GM12878 (cell line): Measurements from ENCODE around the gene FTO.

Experiments
- ATF2 ChIP-seq: IDR thresholded peaks from 2 replicates; pipeline ENCODE4 v1.6.1; 2012; ENCODE audit warnings: low read length, inconsistent platforms
- ZNF274 ChIP-seq: IDR thresholded peaks from one replicate; pipeline ENCODE4 v1.8.0; 2011; ENCODE audit not compliant: insufficient read length, insufficient read depth

DNA sequence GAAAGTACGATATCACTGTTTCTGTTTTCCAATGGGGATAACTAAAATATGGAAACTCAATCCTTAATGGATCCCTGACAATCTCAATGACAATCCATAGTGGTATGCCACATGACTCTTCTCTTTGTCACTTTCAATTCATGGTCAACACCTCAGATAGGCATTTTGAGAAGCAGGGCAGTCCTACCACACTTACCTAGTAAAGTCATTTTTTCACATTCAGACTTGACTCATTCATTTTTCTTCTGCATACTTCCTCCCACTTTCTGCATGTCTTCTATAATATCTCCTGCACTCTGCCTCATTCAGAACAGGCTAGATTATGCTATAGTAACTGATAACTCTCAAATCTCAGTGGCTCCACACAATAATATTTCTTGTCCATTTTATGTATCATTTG lies 117.5 kb downstream of the FTO start:
- no peak for TF ChIP-seq ZNF274
- no peak for TF ChIP-seq ATF2
